Sigmoid colon (tissue), 7 donors: ENCODE results near the gene SEMA4G. TPM values are rescaled to one million over a fixed set of nuclear protein-coding genes. Genes with fewer than 3 reads are reported as not detected.

Experiments
- DNase-seq: peaks from one replicate; pipeline ENCODE4 v3.0.0-alpha.2; 2019
- H3K27ac ChIP-seq, 4 donors: fragments of 200-600 bp; sonication (generic); one replicate each; pipeline ENCODE4 v1.5.1; 2016 to 2019; ENCODE audit warnings: mild to moderate bottlenecking in 1 of 4
- H3K27me3 ChIP-seq, 3 donors: fragments of 200-600 bp; sonication (generic); one replicate each; pipeline ENCODE4 v1.5.1; 2019; ENCODE audit warnings: mild to moderate bottlenecking in 1 of 3
- H3K36me3 ChIP-seq, 4 donors: fragments of 200-600 bp; sonication (generic); one replicate each; pipeline ENCODE4 v1.5.1; 2016 to 2019
- H3K4me1 ChIP-seq, 4 donors: fragments of 200-600 bp; sonication (generic); one replicate each; pipeline ENCODE4 v1.5.1; 2017 to 2019
- H3K4me3 ChIP-seq, 4 donors: fragments of 200-600 bp; sonication (generic); one replicate each; pipeline ENCODE4 v1.5.1; 2017 to 2019; ENCODE audit warnings: mild to moderate bottlenecking in 2 of 4, moderate library complexity in 1 of 4
- H3K9me3 ChIP-seq, 4 donors: fragments of 200-600 bp in 3 of 4; sonication (generic) in 3 of 4; one replicate each; pipeline versions ENCODE4 v1.5.1 to v1.6.1; 2013 to 2019
- CTCF ChIP-seq, 4 experiments: fragments of 450-650 bp in 3 of 4; fragments of 200-600 bp in 1 of 4; IDR thresholded peaks; one replicate each; pipeline ENCODE4 v1.5.1; 2016 to 2019; ENCODE audit warnings: antibody characterized with exemption in 4 of 4, mild to moderate bottlenecking in 3 of 4, moderate library complexity in 2 of 4
- EP300 ChIP-seq, 4 donors: sonication (generic); formaldehyde crosslinking; IDR thresholded peaks; one replicate each; pipeline ENCODE4 v1.6.1; 2017; ENCODE audit warnings: antibody characterized with exemption in 4 of 4
- POLR2A ChIP-seq, 2 donors: fragments of 450-650 bp; IDR thresholded peaks; one replicate each; pipeline ENCODE4 v1.6.1; 2016; ENCODE audit warnings: antibody characterized with exemption in 2 of 2, mild to moderate bottlenecking in 2 of 2, moderate library complexity in 2 of 2
- POLR2AphosphoS5 ChIP-seq, 4 donors: sonication (generic); formaldehyde crosslinking; IDR thresholded peaks; one replicate each; pipeline ENCODE4 v1.6.1; 2017; ENCODE audit warnings: antibody characterized with exemption in 4 of 4
- WGBS, 2 donors: extraction: QIAGEN DNeasy Blood & Tissue Kit; methylation state at CpG; one replicate each; pipeline ENCODE4 v1.1.7; 2013; 5-methylcytosine and 5-hydroxymethylcytosine counted together
- intact Hi-C: fragments of 100-400 bp; cut with DNase I; formaldehyde crosslinking; loops from one replicate; pipeline ENCODE4 v1.15.1; 2023
- polyA plus RNA-seq, 3 donors: library from polyadenylated mRNA; stranded (reverse); fragments of 200-250 nt; gene quantifications; one replicate each; pipeline ENCODE4 v1.2.3, GENCODE V29; 2013
- total RNA-seq, 4 donors: library from RNA; depleted of rRNA; stranded (reverse); fragments of >200 nt; gene quantifications; one replicate each; pipeline ENCODE4 v1.1.0, GENCODE V29; 2016
- donor health status: healthy with polysubstance abuse.
- donor health status: Bipolar disorder and iron deficiency.
- donor health status: healthy.

Gene SEMA4G
- total and polyA plus RNA-seq, 7 donors, result 0.49 to 65.8 (median 2.2) TPM

DNA sequence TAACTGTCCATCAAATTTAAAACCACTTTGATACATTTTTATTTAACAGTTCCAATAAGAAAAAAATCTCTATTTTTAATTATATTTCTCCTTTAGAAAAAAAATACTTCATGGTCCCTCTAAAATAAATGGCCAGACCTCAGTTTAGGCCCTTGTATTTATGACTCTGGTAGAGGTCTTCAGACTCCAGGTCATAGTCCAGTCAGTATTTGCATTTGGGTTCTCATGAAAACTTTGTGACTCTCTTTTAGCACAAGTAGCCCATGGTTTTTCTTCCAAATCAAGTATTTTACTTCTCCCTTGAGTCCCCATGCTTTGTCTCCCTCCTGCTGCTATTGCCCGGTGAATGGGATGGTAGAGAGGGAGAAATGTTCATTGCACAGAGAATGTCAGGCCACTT, 5.5 kb upstream of the SEMA4G start:
- intact Hi-C loops, result loop anchor here (5.0 kb wide), 1 partner anchor 37 kb away; no protein-coding TSS in a partner anchor
- H3K36me3 ChIP-seq, result peaks cover 0 to 67% (median 8%) of the 10 kb centered on the region in 4 donors

DNA sequence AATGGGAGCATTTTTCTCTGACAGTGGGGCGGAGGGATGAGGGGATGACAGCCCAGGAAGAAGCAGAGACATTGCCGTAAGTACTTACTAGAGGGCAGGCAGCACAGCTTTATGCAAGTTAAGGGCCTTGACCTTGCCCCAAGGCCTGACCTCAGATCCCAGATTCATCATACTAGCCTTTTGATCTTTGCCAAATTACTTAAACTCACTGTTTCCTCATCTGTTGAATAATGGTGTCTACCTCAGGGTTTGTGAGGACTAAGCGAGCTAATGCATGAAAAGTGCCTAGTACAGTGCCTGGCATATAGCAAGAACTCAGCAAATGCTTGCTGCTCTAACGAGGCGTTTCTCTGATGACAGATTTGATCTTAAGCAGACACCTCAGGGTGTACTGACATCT, 3.5 kb upstream of the SEMA4G start:
- H3K27me3 ChIP-seq, result peaks cover 0 to 10% (median 0%) of the 10 kb centered on the region in 3 donors
- no peak overlapping the region for H3K27ac ChIP-seq
- H3K36me3 ChIP-seq, result peaks cover 0 to 48% (median 5%) of the 10 kb centered on the region in 4 donors
- H3K4me3 ChIP-seq, result no peak overlapping the region
- peaks cover 0 to 18% (median 17%) of the 10 kb centered on the region in 4 donors for H3K4me1 ChIP-seq
- no peak for TF ChIP-seq POLR2AphosphoS5 (IDR thresholded peaks at IDR 0.05)
- TF ChIP-seq EP300 (IDR thresholded peaks at IDR 0.05), result no peak
- TF ChIP-seq CTCF (IDR thresholded peaks at IDR 0.05), result no peak
- H3K9me3 ChIP-seq, result no peaks in the 10 kb centered on the region
- DNase-seq, result no peak
- intact Hi-C loops, result no loop called here
- WGBS, 2 donors, result 73 to 74% methylated on average over 5 of the region's 5 CpGs

More for the DNA sequence above, 5.5 kb upstream of the SEMA4G start:
- no peak overlapping the region for H3K4me3 ChIP-seq
- H3K27me3 ChIP-seq, result peaks cover 0 to 2% (median 0%) of the 10 kb centered on the region in 3 donors
- no peak overlapping the region for H3K27ac ChIP-seq
- no peaks in the 10 kb centered on the region for H3K9me3 ChIP-seq
- WGBS, 2 donors, result 97 to 98% methylated on average over 1 of the region's 1 CpG
- TF ChIP-seq POLR2A (IDR thresholded peaks at IDR 0.05), result no peak
- TF ChIP-seq POLR2AphosphoS5 (IDR thresholded peaks at IDR 0.05), result no peak
- TF ChIP-seq EP300 (IDR thresholded peaks at IDR 0.05), result no peak
- no peak for TF ChIP-seq CTCF (IDR thresholded peaks at IDR 0.05)
- no peak for DNase-seq
- peaks cover 0 to 6% (median 4%) of the 10 kb centered on the region in 4 donors for H3K4me1 ChIP-seq

GRCh38 chr10:100966887-100967286, 2.4 kb upstream of the SEMA4G start:
- no peak for DNase-seq
- H3K27me3 ChIP-seq, result peaks cover 0 to 10% (median 0%) of the 10 kb centered on the region in 3 donors
- H3K27ac ChIP-seq, result no peak overlapping the region
- no peaks in the 10 kb centered on the region for H3K9me3 ChIP-seq
- H3K36me3 ChIP-seq, result peaks cover 0 to 38% (median 5%) of the 10 kb centered on the region in 4 donors
- WGBS, 2 donors, result 80 to 81% methylated on average over 2 of the region's 2 CpGs
- intact Hi-C loops, result no loop called here
- no peak overlapping the region for H3K4me3 ChIP-seq
- TF ChIP-seq POLR2AphosphoS5 (IDR thresholded peaks at IDR 0.05), result no peak
- no peak for TF ChIP-seq POLR2A (IDR thresholded peaks at IDR 0.05)
- TF ChIP-seq EP300 (IDR thresholded peaks at IDR 0.05), result no peak
- no peak for TF ChIP-seq CTCF (IDR thresholded peaks at IDR 0.05)
- H3K4me1 ChIP-seq, result peaks cover 0 to 18% (median 17%) of the 10 kb centered on the region in 4 donors

DNA sequence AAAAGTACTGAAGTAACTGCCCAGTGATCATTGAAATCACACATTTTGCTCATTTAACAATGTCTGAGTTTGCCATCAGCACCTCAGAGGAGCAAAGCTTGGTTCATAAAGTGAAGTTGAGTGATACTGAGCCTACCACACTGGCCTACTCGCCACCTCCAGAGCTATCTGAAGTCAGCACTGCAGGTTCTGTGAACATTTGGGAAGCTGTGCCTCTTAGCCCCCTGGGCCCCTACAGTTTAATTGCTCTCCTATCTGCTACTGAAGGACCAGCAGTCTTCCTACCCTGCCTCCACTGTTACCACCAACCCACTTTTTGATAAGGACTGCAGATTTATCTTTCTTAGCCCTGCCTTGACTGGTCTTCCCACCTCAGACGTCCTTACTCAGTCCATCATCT, 2.0 kb upstream of the SEMA4G start:
- Histone ChIP-seq H3K4me1 (peaks cover 0 to 18% (median 17%) of the 10 kb centered on the region in 4 donors), H3K36me3 (peaks cover 0 to 34% (median 4%) of the 10 kb centered on the region in 4 donors), H3K27me3 (peaks cover 0 to 10% (median 0%) of the 10 kb centered on the region in 3 donors), H3K27ac (no peak overlapping the region), H3K4me3 (no peak overlapping the region), H3K9me3 (no peaks in the 10 kb centered on the region)
- no peak for DNase-seq
- intact Hi-C loops, result no loop called here
- 82 to 83% methylated on average over 2 of the region's 2 CpGs for WGBS, 2 donors
- no peak for TF ChIP-seq CTCF (IDR thresholded peaks at IDR 0.05)
- no peak for TF ChIP-seq POLR2AphosphoS5 (IDR thresholded peaks at IDR 0.05)
- TF ChIP-seq POLR2A (IDR thresholded peaks at IDR 0.05), result no peak
- no peak for TF ChIP-seq EP300 (IDR thresholded peaks at IDR 0.05)
